ENCODE results near the gene RNF19B.

- TF ChIP-seq IRF4 (IDR thresholded peaks at IDR 0.05; ENCODE audit: low read depth, low read length), result no peak
- TF ChIP-seq POLR2AphosphoS5 (IDR thresholded peaks at IDR 0.05; ENCODE audit: low read length), result no peak
These were observed 46.4 kb downstream of the RNF19B start for GRCh38 chr1:32918179-32918578.
